Fibroblast of the aortic adventitia (primary cell): Measurements from ENCODE around the gene DNA2. TPM values are rescaled to one million over a fixed set of nuclear protein-coding genes. Genes with fewer than 3 reads are reported as not detected.

Experiments used
- DNase-seq: peaks from one replicate; pipeline ENCODE4 v3.0.0-alpha.2; 2010; ENCODE audit warnings: low read depth
- H3K4me3 ChIP-seq: 2 replicates; pipeline ENCODE4 v1.5.1; 2011; ENCODE audit warnings: low read depth, mild to moderate bottlenecking, control low read depth, low read length, moderate library complexity
- total RNA-seq: library from RNA; depleted of rRNA; stranded (reverse); fragments of >200 nt; gene quantifications from 2 replicates; pipeline ENCODE4 v1.2.3, GENCODE V29; 2012; ENCODE audit warnings: low replicate concordance
- TF ChIP-seq, protein P1 (sequence below): IDR thresholded peaks from 2 replicates; pipeline ENCODE4 v1.5.1; 2011; ENCODE audit warnings: mild to moderate bottlenecking, low read length, control low read depth, inconsistent platforms; ENCODE audit not compliant: insufficient read depth

The DNA2 gene
- total RNA-seq, 1 donor: 15.2 TPM

DNA sequence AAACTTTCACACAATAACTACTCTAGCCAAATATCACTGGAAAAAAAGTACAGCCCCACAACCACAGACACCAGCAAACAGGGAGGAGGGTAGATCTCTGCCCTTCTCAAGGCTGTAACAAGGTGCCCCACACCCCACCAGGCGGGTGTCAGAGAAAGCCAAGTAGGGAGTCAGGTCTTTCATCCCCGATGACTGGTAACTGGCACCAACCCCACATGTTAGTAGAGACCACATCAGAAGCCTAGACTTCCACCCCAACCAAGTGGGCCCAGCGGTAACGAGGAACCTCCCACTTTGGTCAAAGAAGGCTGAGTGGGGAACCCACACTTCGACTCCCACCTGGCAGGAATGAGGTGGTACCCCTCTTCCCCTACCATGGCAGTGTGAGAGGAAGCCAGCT lies 48.3 kb downstream of the DNA2 start:
- no peak for DNase-seq
- no peak overlapping the region for H3K4me3 ChIP-seq
- TF ChIP-seq, protein P1, sequence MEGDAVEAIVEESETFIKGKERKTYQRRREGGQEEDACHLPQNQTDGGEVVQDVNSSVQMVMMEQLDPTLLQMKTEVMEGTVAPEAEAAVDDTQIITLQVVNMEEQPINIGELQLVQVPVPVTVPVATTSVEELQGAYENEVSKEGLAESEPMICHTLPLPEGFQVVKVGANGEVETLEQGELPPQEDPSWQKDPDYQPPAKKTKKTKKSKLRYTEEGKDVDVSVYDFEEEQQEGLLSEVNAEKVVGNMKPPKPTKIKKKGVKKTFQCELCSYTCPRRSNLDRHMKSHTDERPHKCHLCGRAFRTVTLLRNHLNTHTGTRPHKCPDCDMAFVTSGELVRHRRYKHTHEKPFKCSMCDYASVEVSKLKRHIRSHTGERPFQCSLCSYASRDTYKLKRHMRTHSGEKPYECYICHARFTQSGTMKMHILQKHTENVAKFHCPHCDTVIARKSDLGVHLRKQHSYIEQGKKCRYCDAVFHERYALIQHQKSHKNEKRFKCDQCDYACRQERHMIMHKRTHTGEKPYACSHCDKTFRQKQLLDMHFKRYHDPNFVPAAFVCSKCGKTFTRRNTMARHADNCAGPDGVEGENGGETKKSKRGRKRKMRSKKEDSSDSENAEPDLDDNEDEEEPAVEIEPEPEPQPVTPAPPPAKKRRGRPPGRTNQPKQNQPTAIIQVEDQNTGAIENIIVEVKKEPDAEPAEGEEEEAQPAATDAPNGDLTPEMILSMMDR: no peak

GRCh38 chr10:68419376-68419775 lies 52.4 kb downstream of the DNA2 start:
- DNase-seq: no peak
- H3K4me3 ChIP-seq: no peak overlapping the region
- TF ChIP-seq, protein P1: no peak

GRCh38 chr10:68408898-68409518 lies 62.8 kb downstream of the DNA2 start:
- no peak for DNase-seq
- TF ChIP-seq, protein P1: no peak
- no peak overlapping the region for H3K4me3 ChIP-seq

GRCh38 chr10:68406815-68407548 lies 64.8 kb downstream of the DNA2 start, which contains the start of gene RUFY2:
RUFY2 (minus strand) TSS chr10:68407277; CDS start chr10:68407189, 88 bp downstream.
- peak within 1 kb of the TSS; percentile 96 for H3K4me3 ChIP-seq
- TF ChIP-seq, protein P1: peak; percentile 49
- peak; percentile 73 for DNase-seq

- peak overlapping the region; percentile 96 for H3K4me3 ChIP-seq
- TF ChIP-seq, protein P1: no peak
- peak; percentile 60 for DNase-seq
Observed at GRCh38 chr10:68406111-68406814, 65.5 kb downstream of the DNA2 start.

DNA sequence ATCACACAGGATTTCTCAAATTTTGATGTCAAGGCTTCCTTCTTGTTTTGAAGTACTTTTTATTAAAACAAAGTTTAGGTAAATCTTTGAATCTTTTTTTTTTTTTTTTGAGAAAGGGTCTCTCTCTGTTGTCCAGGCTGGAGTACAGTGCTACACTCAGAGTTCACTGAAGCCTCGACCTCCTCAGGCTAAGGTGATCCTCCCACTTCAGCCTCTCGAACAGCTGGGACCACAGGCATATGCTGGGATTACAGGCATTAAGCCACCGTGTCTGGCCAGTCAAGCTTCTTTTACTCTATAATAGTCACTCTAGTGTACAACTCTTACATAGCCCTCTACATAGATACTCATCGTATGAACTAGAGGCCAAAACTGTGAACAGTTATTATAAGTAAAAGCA lies 68.1 kb downstream of the DNA2 start:
- TF ChIP-seq, protein P1: no peak
- DNase-seq: no peak
- H3K4me3 ChIP-seq: no peak overlapping the region
